HG03280 (cell line): ENCODE results near the gene CLDN5.
A peak's percentile ranks its signal among the peaks of the same experiment; 100 is the strongest.

Source experiments
- ATAC-seq: cut with Tn5 transposase; IDR thresholded peaks from one replicate; pipeline ENCODE4 v1.9.1; 2021; ENCODE audit warnings: mild to moderate bottlenecking, moderate library complexity; ENCODE audit not compliant: unreplicated experiment

Gene CLDN5

DNA sequence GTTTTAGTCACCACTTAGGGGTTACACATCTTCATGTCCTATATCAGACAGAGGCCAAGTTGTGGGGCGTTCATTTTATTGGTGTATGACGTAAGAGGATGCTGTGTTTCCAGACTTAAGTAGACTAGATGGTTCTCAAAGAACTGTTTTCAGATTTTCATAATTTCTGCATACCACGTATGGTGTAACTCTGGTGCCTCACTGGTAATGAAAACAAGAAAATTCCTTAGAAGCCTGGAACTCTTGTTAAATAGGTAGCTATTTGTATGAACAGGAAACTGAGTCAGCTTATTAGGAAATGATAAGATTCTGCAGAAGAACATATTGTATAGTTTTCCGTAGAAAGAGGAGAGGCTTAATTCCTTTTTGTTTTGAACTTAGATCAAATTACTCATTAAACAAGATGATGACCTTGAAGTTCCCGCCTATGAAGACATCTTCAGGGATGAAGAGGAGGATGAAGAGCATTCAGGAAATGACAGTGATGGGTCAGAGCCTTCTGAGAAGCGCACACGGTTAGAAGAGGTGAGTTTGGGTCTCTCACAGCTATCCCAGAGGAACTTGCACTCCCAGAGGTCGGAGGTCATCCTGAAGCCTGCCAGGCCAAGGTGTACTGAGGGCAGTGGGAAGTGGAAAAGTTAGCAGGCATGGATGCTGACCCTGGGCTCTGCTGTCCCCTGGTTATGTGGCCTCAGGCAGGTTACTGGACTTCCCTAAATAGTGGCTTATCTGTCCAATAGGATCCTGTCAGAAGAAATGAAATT lies 40.5 kb downstream of the CLDN5 start:
- no peak for ATAC-seq

DNA sequence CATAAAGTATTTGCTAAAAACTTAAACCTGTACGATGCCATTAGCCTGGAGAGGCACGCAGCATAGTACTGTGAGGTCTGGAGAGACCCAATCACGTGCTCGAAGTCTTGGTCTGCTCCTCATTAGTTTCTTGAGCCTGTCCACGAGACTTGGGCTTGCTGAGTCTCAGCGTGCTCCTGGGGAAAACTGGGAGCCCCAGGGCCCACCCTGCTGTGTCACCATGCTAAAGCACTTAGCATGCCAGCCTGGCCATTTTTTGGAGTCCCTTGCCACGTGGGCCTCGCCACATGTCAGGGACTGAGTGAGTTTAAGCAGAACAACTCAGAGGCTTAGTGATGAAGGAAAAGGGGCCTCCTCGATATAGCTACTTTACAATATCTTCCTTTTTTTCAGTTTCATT lies 41.9 kb downstream of the CLDN5 start:
- no peak for ATAC-seq

DNA sequence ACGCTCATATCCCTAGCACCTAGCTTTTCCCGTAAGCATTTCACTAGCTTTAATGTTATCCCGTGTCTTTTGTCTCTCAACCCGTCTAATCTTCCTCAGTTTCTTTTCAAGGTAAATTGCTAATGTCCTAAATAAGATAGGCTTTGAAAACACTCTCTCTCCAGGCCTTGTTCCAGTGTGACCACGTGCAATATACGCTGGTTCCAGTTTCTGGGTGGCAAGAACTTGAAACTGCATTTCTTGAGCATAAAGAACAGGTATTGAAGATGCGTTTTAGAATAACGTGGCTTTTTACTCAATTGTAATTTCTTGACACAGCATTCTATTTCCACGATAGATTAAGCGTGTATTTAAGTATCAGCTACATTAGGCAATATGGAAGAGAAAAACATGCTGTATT lies 43.4 kb downstream of the CLDN5 start:
- ATAC-seq: no peak

DNA sequence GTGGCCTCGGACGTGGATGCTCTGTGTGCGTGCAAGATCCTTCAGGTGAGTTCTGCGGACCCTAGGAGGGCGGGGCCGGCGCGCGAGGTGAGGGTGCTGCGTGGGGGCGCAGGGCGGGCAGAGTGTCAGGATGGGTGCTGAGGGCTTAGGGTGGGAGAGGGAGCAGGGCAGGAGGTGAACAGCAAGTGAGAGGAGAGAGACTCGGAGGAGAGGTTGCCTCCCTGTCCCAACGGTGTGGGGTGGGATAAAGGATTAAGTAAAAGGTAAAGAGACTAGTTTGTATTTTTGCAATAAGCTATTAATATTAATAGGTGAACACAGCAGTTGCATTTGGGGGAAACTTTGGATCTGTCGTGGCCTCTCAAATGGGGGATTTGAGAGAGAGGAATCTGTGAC lies 44.0 kb downstream of the CLDN5 start:
- no peak for ATAC-seq

- ATAC-seq: peak; percentile 87
Observed at GRCh38 chr22:19479355-19480172, 44.6 kb downstream of the CLDN5 start, which contains the start of gene CDC45. CDC45 (plus strand) TSS chr22:19479920; CDS start chr22:19479969, 49 bp downstream.

GRCh38 chr22:19478901-19479354 lies 45.3 kb downstream of the CLDN5 start, which contains the start of gene UFD1:
UFD1 (minus strand) TSS chr22:19479193; CDS start chr22:19479085, 108 bp downstream.
- peak; percentile 53 for ATAC-seq

DNA sequence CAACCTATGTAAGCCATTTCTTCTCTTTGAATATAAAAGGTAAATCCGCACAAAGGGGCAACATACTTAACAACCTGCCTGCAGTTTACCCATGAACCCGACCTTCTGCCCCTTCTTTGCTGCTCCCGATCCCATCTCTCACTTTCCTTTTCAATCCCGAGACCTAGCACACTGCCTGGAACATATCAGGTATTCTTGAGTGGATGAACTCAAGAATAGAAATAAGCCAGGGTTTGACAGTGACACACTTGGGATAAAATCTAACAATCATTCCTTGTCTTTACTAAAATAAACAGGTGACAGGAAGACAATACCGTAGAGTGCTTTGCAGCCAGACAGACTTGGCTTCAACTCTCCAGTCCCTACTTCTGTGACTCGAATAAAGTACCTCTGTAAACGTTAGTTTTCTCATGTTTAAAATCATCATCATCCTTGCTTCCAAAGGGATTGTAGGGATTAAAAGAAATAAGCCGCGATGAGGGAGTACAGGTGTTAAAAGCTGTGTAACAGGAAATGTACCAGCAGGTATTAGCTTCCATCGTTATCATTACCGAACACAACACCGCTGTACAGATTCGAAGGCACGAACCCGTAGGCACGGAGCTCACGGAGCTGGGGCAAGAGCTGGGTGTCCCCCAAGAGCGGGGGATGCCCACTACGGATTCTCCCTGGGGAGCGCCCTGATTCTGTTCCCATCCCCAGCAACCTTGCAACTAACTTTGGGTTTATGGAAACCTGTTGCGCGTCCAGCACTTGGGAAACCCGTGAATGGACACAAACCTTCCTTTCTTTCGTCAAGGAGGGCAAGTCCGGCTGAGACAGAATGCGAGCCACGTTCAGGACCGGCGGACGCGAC lies 45.9 kb downstream of the CLDN5 start:
- no peak for ATAC-seq

DNA sequence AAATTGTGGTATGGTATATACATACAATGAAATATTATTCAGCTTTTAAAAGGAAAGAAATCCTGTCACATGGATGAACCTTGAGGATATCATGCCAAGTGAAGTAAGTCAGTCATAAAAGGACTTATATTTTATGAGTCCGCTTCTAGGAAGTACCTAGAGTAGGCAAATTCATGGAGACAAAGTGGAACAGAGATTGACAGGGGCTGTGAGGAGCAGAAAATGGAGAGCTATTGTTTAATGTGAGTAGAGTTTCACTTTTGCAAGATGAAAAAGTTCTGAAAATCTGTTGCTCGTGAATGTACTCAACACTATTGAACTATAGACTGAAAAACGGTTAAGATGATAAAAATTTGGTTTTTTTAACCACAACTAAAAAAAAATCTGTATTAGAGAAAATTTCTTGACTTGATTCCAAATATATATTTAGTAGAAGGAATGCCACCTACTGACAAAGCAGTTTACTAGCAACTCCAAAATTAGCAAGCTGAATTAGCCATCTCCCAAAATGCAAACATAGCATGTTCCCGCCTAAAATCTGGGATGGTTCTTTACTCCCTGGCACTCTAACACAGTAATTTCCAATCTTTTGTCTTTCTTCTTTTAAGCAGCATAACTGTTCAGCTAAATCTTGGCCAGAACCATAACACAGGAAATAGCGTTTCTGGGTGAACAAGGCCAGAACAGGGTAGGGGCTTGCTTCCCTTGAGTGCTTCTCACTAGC lies 46.7 kb downstream of the CLDN5 start:
- ATAC-seq: no peak

DNA sequence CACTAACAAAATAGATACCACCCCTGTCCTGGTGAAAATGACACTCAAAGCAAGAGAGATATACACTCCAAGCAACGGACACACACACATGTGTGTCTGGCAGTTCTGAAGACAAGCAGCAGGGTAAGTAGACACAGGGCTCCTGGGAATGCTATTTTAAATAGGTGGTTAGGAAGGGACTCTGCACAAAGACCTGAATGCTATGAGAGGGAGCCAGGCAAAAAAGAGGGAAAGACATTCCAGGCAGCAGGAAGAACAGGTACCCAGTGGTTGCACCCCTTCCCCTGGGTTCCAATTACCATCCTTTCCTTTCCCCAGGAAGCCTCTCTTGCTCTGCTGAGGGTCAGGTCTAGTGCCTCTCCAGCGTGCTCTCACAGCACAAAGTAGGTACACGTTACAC lies 48.2 kb downstream of the CLDN5 start:
- no peak for ATAC-seq

GRCh38 chr22:19473578-19473977 lies 50.6 kb downstream of the CLDN5 start:
- no peak for ATAC-seq
